ENCODE measurements around the gene GRAMD1B.

GRCh38 chr11:123434911-123435310, 4.8 kb downstream of the GRAMD1B start:
- TF ChIP-seq POLR2A (IDR thresholded peaks at IDR 0.05) (no peak), CTCF (IDR thresholded peaks at IDR 0.05) (no peak), POLR2AphosphoS5 (IDR thresholded peaks at IDR 0.05) (no peak), EP300 (IDR thresholded peaks at IDR 0.05) (no peak)
